ENCODE measurements around the gene FNDC7.

DNA sequence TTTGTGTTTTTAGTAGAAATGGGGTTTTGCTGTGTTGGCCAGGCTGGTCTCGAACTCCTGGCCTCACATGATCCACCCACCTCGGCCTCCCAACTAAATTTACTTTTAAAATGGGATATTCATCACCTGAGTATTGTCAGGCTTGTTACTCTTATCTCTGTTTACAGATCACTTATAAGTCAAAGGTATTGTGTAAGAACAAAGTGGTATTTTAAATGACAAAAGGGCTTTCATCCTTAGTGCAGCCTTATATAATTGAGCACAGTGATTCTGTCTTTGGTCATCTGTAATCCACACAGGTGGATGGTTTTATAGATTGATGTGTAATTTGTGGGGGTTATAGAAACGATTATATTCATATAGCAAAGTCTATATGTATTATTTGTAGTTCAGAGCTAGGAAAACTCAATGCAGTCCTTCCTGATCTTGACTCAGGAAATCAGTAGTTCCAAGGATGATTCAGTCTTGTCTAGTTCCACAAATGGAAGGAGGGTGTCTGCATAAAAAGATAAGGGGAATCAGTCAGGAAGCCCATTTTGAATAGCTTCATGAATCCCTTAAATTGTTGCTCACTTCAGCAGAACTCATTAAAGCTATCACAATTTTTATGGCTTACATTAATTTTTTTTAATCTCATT lies 68.3 kb downstream of the FNDC7 start:
- no peak for TF ChIP-seq CTCF (IDR thresholded peaks at IDR 0.05)
- TF ChIP-seq EZH2phosphoT487 (IDR thresholded peaks at IDR 0.05): no peak
- no peak for TF ChIP-seq EZH2 (IDR thresholded peaks at IDR 0.05)
